CD4-positive, alpha-beta T cell (primary cell): ENCODE data around the gene RAD51B. TPM values are rescaled to one million over a fixed set of nuclear protein-coding genes. Genes with fewer than 3 reads are reported as not detected.

Source experiments
- ATAC-seq: fragments of 200-7000 bp; cut with Tn5 transposase; one replicate; pipeline ENCODE4 v1.10.0; 2022; ENCODE audit warnings: mild to moderate bottlenecking; ENCODE audit not compliant: poor library complexity
- CTCF ChIA-PET: fragments of 350-600 bp; sonication (Branson Sonifier 250); formaldehyde crosslinking; loops from one replicate; lab custom pipeline; 2021; ENCODE audit warnings: antibody characterized with exemption, inconsistent platforms; lab: Charles Lee
- POLR2A ChIA-PET: fragments of 350-600 bp; sonication (Branson Sonifier 250); formaldehyde crosslinking; loops from one replicate; lab custom pipeline; 2021; ENCODE audit warnings: antibody characterized with exemption, inconsistent platforms; lab: Charles Lee
- DNase-seq, 14 experiments: peaks; one replicate each; pipeline ENCODE4 v3.0.0-alpha.2; 2013 to 2020; ENCODE audit warnings: mixed read lengths in 2 of 14
- H3K27ac ChIP-seq, 2 donors: one replicate each; pipeline versions ENCODE4 v1.5.1 to v1.7.0; 2013; ENCODE audit warnings: low read length in 2 of 2, low read depth in 1 of 2, mild to moderate bottlenecking in 1 of 2
- H3K27me3 ChIP-seq, 2 experiments: 1 replicate in 1 of 2; 2 replicates in 1 of 2; pipeline versions ENCODE4 v1.6.1 to v1.7.0; 2013; ENCODE audit warnings: low read length in 2 of 2, control low read depth in 1 of 2, mild to moderate bottlenecking in 1 of 2, moderate library complexity in 1 of 2; ENCODE audit not compliant: insufficient read depth in 2 of 2, control insufficient read depth in 1 of 2
- H3K36me3 ChIP-seq: one replicate; pipeline ENCODE4 v1.6.1; 2013; ENCODE audit warnings: low read length, control low read depth; ENCODE audit not compliant: insufficient read depth
- H3K4me1 ChIP-seq: one replicate; pipeline ENCODE4 v1.6.1; 2013; ENCODE audit warnings: low read length, control low read depth; ENCODE audit not compliant: insufficient read depth
- H3K4me3 ChIP-seq: one replicate; pipeline ENCODE4 v1.5.1; 2013; ENCODE audit warnings: mild to moderate bottlenecking, low read length, moderate library complexity
- H3K9me3 ChIP-seq, 2 experiments: 1 replicate in 1 of 2; 2 replicates in 1 of 2; pipeline versions ENCODE4 v1.6.1 to v1.7.0; 2013; ENCODE audit warnings: low read length in 2 of 2, mild to moderate bottlenecking in 2 of 2, control low read depth in 1 of 2, moderate library complexity in 1 of 2; ENCODE audit not compliant: control insufficient read depth in 1 of 2, insufficient read depth in 1 of 2
- H3K27ac Mint-ChIP-seq: one replicate; pipeline ENCODE4 v1.8.0; 2020; ENCODE audit warnings: mixed read lengths
- H3K27me3 Mint-ChIP-seq: one replicate; pipeline ENCODE4 v1.8.0; 2021; ENCODE audit warnings: mixed read lengths
- H3K36me3 Mint-ChIP-seq: one replicate; pipeline ENCODE4 v1.8.0; 2021; ENCODE audit warnings: low read depth, mixed read lengths
- H3K4me1 Mint-ChIP-seq: one replicate; pipeline ENCODE4 v1.8.0; 2021; ENCODE audit warnings: low read depth, mixed read lengths
- H3K4me3 Mint-ChIP-seq: one replicate; pipeline ENCODE4 v1.8.0; 2020; ENCODE audit warnings: mild to moderate bottlenecking, mixed read lengths
- H3K9me3 Mint-ChIP-seq: one replicate; pipeline ENCODE4 v1.8.0; 2020; ENCODE audit warnings: mixed read lengths
- intact Hi-C, 2 experiments: fragments of 100-400 bp; cut with DNase I in 1 of 2; cut with micrococcal nuclease in 1 of 2; formaldehyde crosslinking; loops; one replicate each; pipeline versions ENCODE4 v1.15.1 to v1.9.0; 2023 to 2025; cut with DNase I, micrococcal nuclease
- total RNA-seq, 174 experiments: library from RNA in 2 of 174; stranded (reverse) in 2 of 174; gene quantifications; one replicate each; pipeline ENCODE4 v1.2.3 and lab custom pipeline; 2021 to 2026
- TF ChIP-seq, protein P1 (sequence below): fragments of 200-600 bp; IDR thresholded peaks from one replicate; pipeline ENCODE4 v1.8.0; 2022; ENCODE audit warnings: antibody characterized with exemption, mild to moderate bottlenecking

Gene RAD51B
- total RNA-seq, 2 experiments from 2014 or later = 18.4 to 20.0 TPM

DNA sequence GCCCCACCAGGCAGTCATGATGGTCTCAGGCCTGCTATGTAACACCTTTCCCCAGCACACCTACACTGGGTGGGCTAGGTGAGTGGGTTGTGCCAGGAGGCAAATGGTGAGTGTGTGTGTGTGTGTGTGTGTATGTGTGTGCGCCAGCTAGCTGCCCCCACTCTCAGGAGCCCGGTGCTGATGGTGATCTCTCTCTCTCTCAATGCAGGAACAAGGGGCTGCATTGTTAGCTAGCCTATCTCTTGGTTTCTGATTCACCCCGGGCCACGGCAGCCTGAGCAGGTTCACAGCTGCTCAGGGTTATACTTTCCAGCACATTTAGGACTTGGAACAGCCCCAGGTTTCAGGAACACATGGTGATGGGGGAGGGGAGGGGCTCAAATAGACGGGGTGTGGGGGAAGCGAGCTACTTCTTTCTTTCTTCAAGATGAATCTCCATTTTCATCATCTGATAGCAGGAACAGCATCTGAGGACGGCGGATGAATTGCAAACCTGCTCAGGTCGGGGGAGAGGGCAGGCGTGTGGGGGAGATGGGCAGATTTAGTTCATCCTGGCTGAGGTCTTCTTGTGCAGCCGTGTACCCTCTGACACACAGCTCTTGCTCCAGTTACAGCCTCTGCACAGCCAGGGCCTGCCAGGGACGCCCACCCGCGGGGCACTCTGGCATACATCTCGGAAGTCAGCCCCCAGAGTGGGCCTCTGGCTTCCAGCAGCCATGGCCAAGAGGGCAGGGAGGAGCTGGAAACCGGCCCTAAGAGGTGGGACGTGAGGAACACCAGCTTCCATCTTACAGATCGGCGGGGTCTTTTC lies 835.6 kb downstream of the RAD51B start:
- no peaks in the 10 kb centered on the region for H3K36me3 Mint-ChIP-seq
- no peaks in the 10 kb centered on the region for H3K27me3 ChIP-seq
- TF ChIP-seq, protein P1, sequence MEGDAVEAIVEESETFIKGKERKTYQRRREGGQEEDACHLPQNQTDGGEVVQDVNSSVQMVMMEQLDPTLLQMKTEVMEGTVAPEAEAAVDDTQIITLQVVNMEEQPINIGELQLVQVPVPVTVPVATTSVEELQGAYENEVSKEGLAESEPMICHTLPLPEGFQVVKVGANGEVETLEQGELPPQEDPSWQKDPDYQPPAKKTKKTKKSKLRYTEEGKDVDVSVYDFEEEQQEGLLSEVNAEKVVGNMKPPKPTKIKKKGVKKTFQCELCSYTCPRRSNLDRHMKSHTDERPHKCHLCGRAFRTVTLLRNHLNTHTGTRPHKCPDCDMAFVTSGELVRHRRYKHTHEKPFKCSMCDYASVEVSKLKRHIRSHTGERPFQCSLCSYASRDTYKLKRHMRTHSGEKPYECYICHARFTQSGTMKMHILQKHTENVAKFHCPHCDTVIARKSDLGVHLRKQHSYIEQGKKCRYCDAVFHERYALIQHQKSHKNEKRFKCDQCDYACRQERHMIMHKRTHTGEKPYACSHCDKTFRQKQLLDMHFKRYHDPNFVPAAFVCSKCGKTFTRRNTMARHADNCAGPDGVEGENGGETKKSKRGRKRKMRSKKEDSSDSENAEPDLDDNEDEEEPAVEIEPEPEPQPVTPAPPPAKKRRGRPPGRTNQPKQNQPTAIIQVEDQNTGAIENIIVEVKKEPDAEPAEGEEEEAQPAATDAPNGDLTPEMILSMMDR = no peak
- intact Hi-C loops = no loop called here
- H3K27ac ChIP-seq = no peak overlapping the region
- H3K4me3 ChIP-seq = no peak overlapping the region
- ChIA-PET CTCF (no interaction called here), POLR2A (interaction anchor here (1.6 to 1.8 kb wide), 2 partner anchors 133 to 161 kb away, joined by 4 read pairs; no protein-coding TSS in a partner anchor)
- no peak overlapping the region for H3K27ac Mint-ChIP-seq
- H3K4me3 Mint-ChIP-seq = no peak overlapping the region
- H3K4me1 Mint-ChIP-seq = peaks cover 19% of the 10 kb centered on the region
- H3K9me3 Mint-ChIP-seq = no peaks in the 10 kb centered on the region
- H3K4me1 ChIP-seq = peaks cover 7% of the 10 kb centered on the region
- H3K27me3 Mint-ChIP-seq = no peaks in the 10 kb centered on the region
- no peak for DNase-seq
- no peaks in the 10 kb centered on the region for H3K36me3 ChIP-seq
- no peak for ATAC-seq
- no peaks in the 10 kb centered on the region for H3K9me3 ChIP-seq

DNA sequence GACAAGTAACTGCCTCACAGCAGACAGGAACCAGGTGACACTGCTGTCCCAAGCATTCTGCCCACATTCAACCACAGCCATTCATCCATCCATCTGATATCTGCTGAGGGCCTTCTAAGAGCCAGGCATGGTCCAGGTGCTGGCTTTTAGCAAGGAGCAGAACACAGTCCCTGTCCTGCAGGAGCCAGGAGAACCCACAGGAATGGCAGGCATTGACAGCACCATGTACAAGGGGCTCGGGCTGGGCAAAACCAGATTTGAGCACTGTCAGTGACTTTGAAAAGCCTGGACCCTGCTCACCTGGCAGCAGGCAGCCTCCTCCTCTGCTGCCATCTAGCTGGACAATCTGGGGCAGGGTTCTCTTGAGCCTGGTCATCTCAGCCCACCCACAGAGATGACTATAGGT lies 836.3 kb downstream of the RAD51B start:
- DNase-seq = no peak
- ChIA-PET POLR2A (interaction anchor here (1.6 kb wide), 1 partner anchor 132 kb away, joined by 4 read pairs; no protein-coding TSS in a partner anchor), CTCF (no interaction called here)

DNA sequence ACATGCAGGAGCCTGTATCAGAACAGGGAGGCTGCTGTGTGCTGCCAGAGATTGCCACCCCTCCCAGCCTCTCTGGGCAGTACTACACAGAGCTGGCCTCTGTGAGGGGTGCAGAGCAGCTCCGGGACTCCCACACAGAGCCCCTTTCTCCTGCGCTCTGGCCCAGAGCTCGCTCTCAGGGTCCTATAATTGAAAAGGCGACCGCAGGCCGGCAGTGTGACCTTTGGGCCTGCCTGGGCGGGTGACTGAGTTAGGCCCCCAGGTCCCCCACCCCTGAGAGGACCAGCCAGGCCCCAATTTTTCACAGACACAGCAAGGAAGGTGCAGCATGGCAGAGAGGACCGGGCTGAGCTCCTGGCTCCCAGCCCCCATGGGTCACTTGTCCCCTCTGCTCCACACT lies 836.9 kb downstream of the RAD51B start:
- POLR2A ChIA-PET = interaction anchor here (1.1 to 1.6 kb wide), 2 partner anchors 126 to 132 kb away, joined by 3 to 4 read pairs; no protein-coding TSS in a partner anchor
- DNase-seq = no peak

More for the DNA sequence above, 836.3 kb downstream of the RAD51B start:
- TF ChIP-seq, protein P1 = no peak
- Histone ChIP-seq H3K9me3 (no peaks in the 10 kb centered on the region), H3K27me3 (no peaks in the 10 kb centered on the region), H3K4me3 (no peak overlapping the region), H3K4me1 (peaks cover 6% of the 10 kb centered on the region), H3K27ac (no peak overlapping the region), H3K36me3 (no peaks in the 10 kb centered on the region)
- Mint-ChIP-seq H3K4me1 (peaks cover 12% of the 10 kb centered on the region), H3K27me3 (no peaks in the 10 kb centered on the region), H3K4me3 (no peak overlapping the region), H3K27ac (no peak overlapping the region), H3K36me3 (no peaks in the 10 kb centered on the region), H3K9me3 (no peaks in the 10 kb centered on the region)
- no peak for ATAC-seq
- intact Hi-C loops = no loop called here

More for the DNA sequence above, 836.9 kb downstream of the RAD51B start:
- no peaks in the 10 kb centered on the region for H3K27me3 Mint-ChIP-seq
- no peaks in the 10 kb centered on the region for H3K9me3 Mint-ChIP-seq
- H3K27me3 ChIP-seq = no peaks in the 10 kb centered on the region
- no peak overlapping the region for H3K27ac Mint-ChIP-seq
- H3K36me3 ChIP-seq = no peaks in the 10 kb centered on the region
- H3K9me3 ChIP-seq = no peaks in the 10 kb centered on the region
- no peak for ATAC-seq
- TF ChIP-seq, protein P1 = no peak
- CTCF ChIA-PET = no interaction called here
- H3K4me3 Mint-ChIP-seq = no peak overlapping the region
- intact Hi-C loops = no loop called here
- peaks cover 6% of the 10 kb centered on the region for H3K4me1 ChIP-seq
- H3K4me1 Mint-ChIP-seq = peaks cover 12% of the 10 kb centered on the region
- no peak overlapping the region for H3K4me3 ChIP-seq
- no peaks in the 10 kb centered on the region for H3K36me3 Mint-ChIP-seq
- no peak overlapping the region for H3K27ac ChIP-seq
